Epithelial cell of proximal tubule (primary cell): ENCODE data around the gene BCAN. TPM values are rescaled to one million over a fixed set of nuclear protein-coding genes. Genes with fewer than 3 reads are reported as not detected.

Source experiments
- DNase-seq: peaks from one replicate; pipeline ENCODE4 v3.0.0-alpha.2; 2011; ENCODE audit warnings: low read depth
- H3K4me3 ChIP-seq: 2 replicates; pipeline ENCODE4 v1.5.1; 2011; ENCODE audit warnings: low read depth, mild to moderate bottlenecking, low read length
- total RNA-seq: library from RNA; depleted of rRNA; stranded (reverse); fragments of >200 nt; gene quantifications from 2 replicates; pipeline ENCODE4 v1.2.3, GENCODE V29; 2015
- TF ChIP-seq, protein P1 (sequence below): conservative IDR thresholded peaks from 2 replicates; pipeline ENCODE4 v1.5.1; 2012; ENCODE audit warnings: low read depth, mild to moderate bottlenecking, low read length

The BCAN gene
- total RNA-seq, 1 donor from 2014 or later = not detected

GRCh38 chr1:156596426-156596825, 45.5 kb upstream of the BCAN start:
- DNase-seq = no peak
- no peak overlapping the region for H3K4me3 ChIP-seq
- TF ChIP-seq, protein P1, sequence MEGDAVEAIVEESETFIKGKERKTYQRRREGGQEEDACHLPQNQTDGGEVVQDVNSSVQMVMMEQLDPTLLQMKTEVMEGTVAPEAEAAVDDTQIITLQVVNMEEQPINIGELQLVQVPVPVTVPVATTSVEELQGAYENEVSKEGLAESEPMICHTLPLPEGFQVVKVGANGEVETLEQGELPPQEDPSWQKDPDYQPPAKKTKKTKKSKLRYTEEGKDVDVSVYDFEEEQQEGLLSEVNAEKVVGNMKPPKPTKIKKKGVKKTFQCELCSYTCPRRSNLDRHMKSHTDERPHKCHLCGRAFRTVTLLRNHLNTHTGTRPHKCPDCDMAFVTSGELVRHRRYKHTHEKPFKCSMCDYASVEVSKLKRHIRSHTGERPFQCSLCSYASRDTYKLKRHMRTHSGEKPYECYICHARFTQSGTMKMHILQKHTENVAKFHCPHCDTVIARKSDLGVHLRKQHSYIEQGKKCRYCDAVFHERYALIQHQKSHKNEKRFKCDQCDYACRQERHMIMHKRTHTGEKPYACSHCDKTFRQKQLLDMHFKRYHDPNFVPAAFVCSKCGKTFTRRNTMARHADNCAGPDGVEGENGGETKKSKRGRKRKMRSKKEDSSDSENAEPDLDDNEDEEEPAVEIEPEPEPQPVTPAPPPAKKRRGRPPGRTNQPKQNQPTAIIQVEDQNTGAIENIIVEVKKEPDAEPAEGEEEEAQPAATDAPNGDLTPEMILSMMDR = no peak

- H3K4me3 ChIP-seq = no peak overlapping the region
- TF ChIP-seq, protein P1 = no peak
- no peak for DNase-seq
Measured at GRCh38 chr1:156598125-156598524, 43.8 kb upstream of the BCAN start.

DNA sequence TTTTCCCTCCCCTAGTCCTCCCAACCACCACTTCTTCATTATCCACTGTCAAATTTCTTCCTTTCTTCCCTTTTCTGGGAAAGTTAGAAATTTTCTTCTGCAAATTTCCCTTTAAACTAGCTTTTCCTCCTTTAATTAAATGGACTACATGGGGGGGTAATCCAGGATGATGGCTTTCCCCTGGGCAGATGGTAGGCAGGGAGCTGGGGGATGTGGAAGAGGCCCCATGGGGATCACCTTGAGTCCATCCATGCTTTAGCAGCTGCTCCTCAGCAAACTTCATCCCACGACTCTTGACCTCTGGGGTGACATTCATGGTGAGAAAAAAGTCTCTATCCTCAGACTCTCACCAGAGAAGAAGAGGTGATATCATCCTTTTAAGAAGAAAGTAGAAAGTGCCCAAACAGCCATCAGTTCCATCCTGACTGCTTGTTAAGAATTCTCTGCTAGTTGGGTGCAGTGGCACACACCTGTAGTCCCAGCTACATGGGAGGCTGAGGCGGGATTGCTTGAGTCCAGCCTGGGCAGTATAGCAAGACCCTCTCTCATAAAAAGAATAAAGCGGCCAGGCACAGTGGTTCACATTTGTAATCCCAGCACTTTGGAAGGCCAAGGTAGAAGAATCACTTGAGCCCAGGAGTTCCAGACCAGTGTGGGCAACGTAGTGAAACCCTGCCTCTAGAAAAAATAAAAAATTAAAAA, 43.0 kb upstream of the BCAN start:
- TF ChIP-seq, protein P1 = no peak
- no peak for DNase-seq

DNA sequence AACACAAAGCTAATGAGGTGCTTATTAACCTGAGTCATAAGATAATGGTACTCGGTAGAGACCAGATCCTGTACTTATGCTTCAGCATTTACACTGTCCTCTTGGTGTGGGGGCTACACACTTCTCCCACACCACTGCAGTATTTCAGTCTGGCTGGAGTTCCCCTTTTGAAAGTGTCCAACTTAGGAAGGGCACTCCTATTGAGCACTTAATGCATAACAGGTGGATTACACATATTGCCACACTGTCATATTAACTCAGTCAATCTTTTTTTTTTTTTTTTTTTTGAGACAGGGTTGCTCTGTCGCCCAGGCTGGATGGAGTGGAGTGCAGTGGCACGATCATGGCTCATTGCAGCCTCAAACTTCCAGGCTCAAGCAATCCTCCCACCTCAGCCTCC, 42.1 kb upstream of the BCAN start:
- TF ChIP-seq, protein P1 = peak; percentile 27
- DNase-seq = no peak
- no peak overlapping the region for H3K4me3 ChIP-seq

More for the DNA sequence above, 43.0 kb upstream of the BCAN start:
- H3K4me3 ChIP-seq = no peak overlapping the region

DNA sequence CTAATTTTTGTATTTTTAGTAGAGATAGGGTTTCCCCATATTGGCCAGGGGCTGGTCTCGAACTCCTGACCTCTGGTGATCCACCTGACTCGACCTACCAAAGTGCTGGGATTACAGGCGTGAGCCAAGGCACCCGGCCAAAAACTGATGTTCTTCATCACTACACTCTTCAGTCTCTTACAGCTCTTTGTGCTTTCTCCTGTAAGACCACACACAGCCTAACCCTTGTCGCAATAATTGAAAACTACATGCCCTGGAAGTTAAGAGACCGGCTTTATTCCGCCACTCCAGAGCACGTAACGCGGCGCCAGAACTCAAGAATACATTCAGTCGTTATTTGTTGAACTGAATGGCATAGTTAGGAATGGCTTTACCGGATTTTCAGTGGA, 41.2 kb upstream of the BCAN start:
- peak overlapping the region; percentile 65 for H3K4me3 ChIP-seq
- no peak for DNase-seq
- TF ChIP-seq, protein P1 = no peak

DNA sequence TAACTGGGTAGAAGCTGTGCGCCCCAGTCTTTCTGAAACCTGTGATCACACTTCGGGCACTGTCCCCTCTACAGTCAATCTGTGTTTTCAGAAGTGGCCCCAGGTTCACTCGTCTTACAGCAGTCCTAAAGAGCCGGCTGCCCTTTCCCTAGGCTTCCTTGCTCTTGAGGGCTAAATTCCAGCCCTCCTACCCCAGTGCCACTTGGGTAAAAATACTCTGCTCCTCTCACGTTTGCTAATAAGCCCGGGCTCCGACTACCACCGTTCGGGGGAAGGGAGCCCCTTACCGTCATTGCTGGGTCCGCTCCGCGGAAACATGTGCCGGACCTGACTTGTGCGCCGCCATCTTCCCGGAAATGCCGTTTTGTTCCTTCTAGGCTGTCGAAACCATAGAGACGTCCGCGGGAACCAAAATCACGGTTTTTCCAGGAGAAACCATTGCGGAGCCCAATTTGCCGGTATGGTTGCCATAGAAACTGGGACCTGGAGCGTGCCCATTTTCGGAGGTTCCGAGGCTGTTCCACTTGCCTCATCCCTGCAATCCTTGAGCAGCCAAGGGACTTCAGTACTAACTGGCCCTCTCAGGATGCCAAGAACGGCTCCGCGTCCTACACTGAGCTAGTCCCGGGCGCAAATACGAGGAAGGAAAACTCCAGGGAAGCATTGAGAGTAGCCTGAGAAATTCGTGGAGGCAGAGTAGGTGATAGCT, 40.6 kb upstream of the BCAN start, which contains the start of gene GPATCH4:
TSS of gene GPATCH4 (minus strand) at position 358 of the 709 bp plus-strand sequence.
- H3K4me3 ChIP-seq = peak within 1 kb of the TSS; percentile 65
- DNase-seq = peak; percentile 52
- TF ChIP-seq, protein P1 = no peak
